HepG2 (cell line): ENCODE data around the gene CIBAR2.

Experiments used
- CREB1 ChIP-seq, 2 experiments: fragments of 450-650 bp in 1 of 2; IDR thresholded peaks; 2 replicates each; pipeline ENCODE4 v1.6.1; 2016 to 2017; ENCODE audit warnings: control low read depth in 1 of 2, mild to moderate bottlenecking in 1 of 2, missing compliant biosample characterization in 1 of 2, missing genetic modification characterization in 1 of 2
- FOXJ3 ChIP-seq: sonication (generic); formaldehyde crosslinking; IDR thresholded peaks from 2 replicates; pipeline ENCODE4 v1.4.0; 2020; ENCODE audit warnings: missing genetic modification reagents, mild to moderate bottlenecking, borderline replicate concordance
- HCFC1 ChIP-seq: fragments of 150-350 bp; IDR thresholded peaks from 2 replicates; pipeline ENCODE4 v1.6.1; 2014; ENCODE audit warnings: low read depth, low read length
- NCOA2 ChIP-seq: sonication (generic); formaldehyde crosslinking; IDR thresholded peaks from 2 replicates; pipeline ENCODE4 v1.8.0; 2022; ENCODE audit warnings: inconsistent platforms
- NKX3-1 ChIP-seq: sonication (generic); formaldehyde crosslinking; IDR thresholded peaks from 2 replicates; pipeline ENCODE4 v1.5.0; 2020; ENCODE audit warnings: missing genetic modification reagents
- TF ChIP-seq, protein P1 (sequence below): sonication (generic); formaldehyde crosslinking; IDR thresholded peaks from 2 replicates; pipeline ENCODE4 v1.5.0; 2020; ENCODE audit warnings: mild to moderate bottlenecking, missing genetic modification reagents, moderate library complexity
- TF ChIP-seq, protein P2 (sequence below): sonication (generic); formaldehyde crosslinking; IDR thresholded peaks from 2 replicates; pipeline ENCODE4 v1.8.1; 2023; ENCODE audit warnings: mild to moderate bottlenecking, inconsistent platforms, moderate library complexity, missing genetic modification reagents, borderline replicate concordance

DNA sequence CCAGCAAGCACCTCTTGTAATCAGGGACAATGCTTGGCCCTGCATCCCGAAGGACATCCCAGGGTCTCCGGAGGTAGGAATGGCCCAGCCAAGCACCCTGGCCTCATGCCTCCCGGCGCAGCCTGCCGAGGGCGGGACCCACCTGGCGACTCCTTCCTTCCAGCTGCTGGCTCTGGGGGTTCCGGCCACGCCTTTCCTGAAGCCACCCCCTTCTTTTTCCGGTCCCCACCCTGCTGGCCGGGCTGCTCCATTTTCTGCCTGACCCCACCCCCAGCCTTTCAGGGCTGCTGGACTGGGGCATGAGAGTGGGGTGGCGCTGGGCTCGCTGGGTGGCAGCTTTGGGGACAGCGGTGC is 22.5 kb upstream of the CIBAR2 start:
- TF ChIP-seq, protein P1, sequence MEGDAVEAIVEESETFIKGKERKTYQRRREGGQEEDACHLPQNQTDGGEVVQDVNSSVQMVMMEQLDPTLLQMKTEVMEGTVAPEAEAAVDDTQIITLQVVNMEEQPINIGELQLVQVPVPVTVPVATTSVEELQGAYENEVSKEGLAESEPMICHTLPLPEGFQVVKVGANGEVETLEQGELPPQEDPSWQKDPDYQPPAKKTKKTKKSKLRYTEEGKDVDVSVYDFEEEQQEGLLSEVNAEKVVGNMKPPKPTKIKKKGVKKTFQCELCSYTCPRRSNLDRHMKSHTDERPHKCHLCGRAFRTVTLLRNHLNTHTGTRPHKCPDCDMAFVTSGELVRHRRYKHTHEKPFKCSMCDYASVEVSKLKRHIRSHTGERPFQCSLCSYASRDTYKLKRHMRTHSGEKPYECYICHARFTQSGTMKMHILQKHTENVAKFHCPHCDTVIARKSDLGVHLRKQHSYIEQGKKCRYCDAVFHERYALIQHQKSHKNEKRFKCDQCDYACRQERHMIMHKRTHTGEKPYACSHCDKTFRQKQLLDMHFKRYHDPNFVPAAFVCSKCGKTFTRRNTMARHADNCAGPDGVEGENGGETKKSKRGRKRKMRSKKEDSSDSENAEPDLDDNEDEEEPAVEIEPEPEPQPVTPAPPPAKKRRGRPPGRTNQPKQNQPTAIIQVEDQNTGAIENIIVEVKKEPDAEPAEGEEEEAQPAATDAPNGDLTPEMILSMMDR (CRISPR knock-in tag): no peak
- TF ChIP-seq HCFC1 (no peak), FOXJ3 (CRISPR knock-in tag) (no peak), CREB1 (IDR thresholded peaks at IDR 0.05) (no peak), CREB1 (CRISPR knock-in tag; IDR thresholded peaks at IDR 0.05) (no peak), NKX3-1 (CRISPR knock-in tag) (no peak), NCOA2 (CRISPR knock-in tag) (no peak)
- TF ChIP-seq, protein P2, sequence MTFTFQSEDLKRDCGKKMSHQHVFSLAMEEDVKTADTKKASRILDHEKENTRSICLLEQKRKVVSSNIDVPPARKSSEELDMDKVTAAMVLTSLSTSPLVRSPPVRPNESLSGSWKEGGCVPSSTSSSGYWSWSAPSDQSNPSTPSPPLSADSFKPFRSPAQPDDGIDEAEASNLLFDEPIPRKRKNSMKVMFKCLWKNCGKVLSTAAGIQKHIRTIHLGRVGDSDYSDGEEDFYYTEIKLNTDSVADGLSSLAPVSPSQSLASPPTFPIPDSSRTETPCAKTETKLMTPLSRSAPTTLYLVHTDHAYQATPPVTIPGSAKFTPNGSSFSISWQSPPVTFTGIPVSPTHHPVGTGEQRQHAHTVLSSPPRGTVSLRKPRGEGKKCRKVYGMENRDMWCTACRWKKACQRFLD: no peak
